Cardiac fibroblast (primary cell): ENCODE results near the gene RALGAPB.
"Not testable (repeated sequence)": the region's sequence is repeated elsewhere in the genome, so short reads cannot be mapped to it uniquely, and the experiment has no call there.

ENCODE experiments used
- DNase-seq, 2 donors: peaks; one replicate each; pipeline versions ENCODE4 v3.0.0 to v3.0.0-alpha.2; 2010; ENCODE audit warnings: low read depth in 2 of 2
- H3K4me3 ChIP-seq, 2 donors: replicated peaks in 1 of 2; 1 replicate in 1 of 2; 2 replicates in 1 of 2; pipeline ENCODE4 v1.5.1; 2011; ENCODE audit warnings: low read depth in 2 of 2, low read length in 2 of 2, mild to moderate bottlenecking in 2 of 2, moderate library complexity in 1 of 2
- CTCF ChIP-seq: IDR thresholded peaks from one replicate; pipeline ENCODE4 v1.5.1; 2011; ENCODE audit warnings: low read depth, mild to moderate bottlenecking, low read length, inconsistent platforms

Gene RALGAPB

DNA sequence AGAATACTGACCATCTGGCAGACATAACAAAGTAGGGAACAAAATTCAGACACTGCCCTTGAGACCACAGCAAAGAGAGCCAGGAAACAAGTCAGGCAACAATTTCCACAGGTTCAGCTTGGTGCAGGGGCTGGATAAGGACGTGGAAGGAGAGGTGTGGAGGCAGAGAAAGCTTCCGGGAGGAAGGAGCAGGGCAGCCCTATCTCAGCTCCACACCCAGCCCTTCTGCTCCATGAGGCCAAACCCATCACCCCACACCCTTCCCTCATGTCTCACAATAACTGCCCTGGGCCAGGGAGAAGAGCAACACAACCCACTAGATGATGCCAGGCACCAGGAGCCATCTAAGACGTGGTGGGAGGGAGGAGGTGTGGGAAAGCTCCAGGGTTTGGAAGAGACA, 43.3 kb upstream of the RALGAPB start:
- TF ChIP-seq CTCF = no peak
- no peak overlapping the region for H3K4me3 ChIP-seq
- no peak for DNase-seq

DNA sequence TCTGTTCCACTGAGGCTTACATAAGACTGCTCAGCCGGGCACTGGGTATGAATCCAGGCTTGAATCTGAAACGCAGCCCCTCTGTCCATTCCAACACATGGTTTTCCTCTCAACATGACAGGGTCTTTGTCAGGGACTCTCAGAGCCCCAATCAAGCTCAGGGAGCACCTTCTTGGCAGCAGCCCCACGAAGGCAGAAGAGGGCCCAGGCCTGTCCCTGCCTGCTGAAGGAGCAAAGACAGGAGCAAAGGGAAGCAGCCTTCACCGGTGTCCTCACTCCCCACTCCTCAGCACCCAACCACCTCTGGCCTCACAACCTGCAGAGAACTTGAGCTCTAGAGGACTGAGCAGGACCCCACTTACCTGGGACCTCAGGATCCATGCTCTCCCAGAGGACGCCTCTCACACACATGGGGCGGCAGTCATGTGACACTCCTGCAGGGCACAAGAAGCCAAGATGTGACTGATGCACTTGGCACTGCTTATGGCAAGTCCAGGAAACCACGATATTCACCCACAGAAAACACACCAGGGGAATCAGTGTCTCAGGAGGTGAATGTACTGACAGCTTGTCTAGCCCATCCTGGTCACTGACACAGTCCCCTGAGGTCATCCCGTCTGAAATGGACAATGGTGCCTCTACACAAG, 41.8 kb upstream of the RALGAPB start:
- no peak for TF ChIP-seq CTCF
- no peak overlapping the region for H3K4me3 ChIP-seq

DNA sequence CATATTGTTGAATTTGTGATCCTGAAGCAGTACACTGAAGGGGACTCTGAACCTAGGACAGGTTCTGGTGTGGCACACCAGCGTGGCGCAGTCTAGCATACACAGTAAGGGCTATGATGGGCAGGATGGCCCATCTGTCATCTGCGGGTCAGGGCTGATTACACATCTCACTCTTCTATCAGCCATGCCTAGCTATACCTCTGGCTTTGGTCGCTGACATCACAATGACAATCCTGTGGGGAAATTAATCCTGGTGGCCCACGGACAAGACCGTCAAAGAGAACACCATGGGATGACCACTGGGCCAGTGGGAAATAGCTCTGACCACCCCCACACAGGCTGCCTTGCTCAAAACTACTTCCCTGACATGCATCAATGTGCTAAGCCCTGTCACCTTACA, 40.4 kb upstream of the RALGAPB start:
- H3K4me3 ChIP-seq = no peak overlapping the region
- no peak for DNase-seq
- no peak for TF ChIP-seq CTCF

More for the DNA sequence above, 41.8 kb upstream of the RALGAPB start:
- DNase-seq = no peak

DNA sequence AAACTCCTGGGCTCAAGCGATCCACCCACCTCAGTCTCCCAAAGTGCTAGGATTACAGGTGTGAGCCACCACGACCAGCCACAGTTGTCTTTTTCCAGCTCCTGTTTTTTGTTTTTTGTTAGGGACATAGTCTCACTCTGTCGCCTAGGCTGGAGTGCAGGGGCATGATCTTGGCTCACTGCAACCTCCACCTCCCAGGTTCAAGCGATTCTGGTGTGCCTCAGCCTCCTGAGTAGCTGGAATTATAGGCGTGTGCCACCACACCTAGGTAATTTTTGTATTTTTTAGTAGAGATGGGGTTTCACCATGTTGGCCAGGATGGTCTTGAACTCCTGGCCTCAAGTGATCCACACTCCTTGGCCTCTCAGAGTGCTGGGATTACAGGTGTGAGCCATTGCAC, 39.8 kb upstream of the RALGAPB start:
- DNase-seq, H3K4me3 ChIP-seq: not testable (repeated sequence)

DNA sequence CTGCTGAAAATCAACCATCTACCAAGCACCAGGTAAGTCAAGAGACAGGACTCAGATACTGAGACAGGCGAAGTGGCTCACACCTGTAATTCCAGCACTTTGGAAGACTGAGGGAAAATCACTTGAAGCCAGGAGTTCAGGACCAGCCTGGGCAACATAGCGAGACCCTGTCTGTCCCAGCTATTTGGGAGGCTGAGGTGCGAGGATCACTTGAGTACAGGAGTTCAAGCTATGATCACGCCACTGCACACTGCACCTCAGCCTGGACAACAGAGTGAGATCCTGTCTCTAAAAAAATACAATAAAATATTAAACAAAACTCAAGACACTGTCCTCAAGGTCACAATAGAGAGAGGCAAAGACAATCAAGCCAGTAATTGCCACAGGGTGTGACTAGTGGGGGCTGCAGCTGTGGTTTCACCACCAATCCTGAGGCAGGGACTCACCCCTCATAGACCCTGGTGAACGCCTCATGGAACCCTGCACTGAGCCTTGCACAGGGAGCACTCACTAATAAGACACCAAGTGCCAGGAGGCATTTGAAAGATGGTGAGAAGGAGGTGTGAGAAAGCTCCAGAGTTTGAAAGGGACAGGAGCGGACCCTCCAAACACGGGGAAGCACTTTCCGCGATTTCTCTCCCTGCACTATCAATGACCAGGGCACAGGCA, 39.2 kb upstream of the RALGAPB start:
- H3K4me3 ChIP-seq = peak overlapping the region; percentile 76 to 92
- no peak for TF ChIP-seq CTCF
- DNase-seq = no peak

- peak overlapping the region; percentile 76 to 92 for H3K4me3 ChIP-seq
- no peak for TF ChIP-seq CTCF
- DNase-seq = peak; percentile 36 to 38
Measured at GRCh38 chr20:38434301-38434741, 38.3 kb upstream of the RALGAPB start.

DNA sequence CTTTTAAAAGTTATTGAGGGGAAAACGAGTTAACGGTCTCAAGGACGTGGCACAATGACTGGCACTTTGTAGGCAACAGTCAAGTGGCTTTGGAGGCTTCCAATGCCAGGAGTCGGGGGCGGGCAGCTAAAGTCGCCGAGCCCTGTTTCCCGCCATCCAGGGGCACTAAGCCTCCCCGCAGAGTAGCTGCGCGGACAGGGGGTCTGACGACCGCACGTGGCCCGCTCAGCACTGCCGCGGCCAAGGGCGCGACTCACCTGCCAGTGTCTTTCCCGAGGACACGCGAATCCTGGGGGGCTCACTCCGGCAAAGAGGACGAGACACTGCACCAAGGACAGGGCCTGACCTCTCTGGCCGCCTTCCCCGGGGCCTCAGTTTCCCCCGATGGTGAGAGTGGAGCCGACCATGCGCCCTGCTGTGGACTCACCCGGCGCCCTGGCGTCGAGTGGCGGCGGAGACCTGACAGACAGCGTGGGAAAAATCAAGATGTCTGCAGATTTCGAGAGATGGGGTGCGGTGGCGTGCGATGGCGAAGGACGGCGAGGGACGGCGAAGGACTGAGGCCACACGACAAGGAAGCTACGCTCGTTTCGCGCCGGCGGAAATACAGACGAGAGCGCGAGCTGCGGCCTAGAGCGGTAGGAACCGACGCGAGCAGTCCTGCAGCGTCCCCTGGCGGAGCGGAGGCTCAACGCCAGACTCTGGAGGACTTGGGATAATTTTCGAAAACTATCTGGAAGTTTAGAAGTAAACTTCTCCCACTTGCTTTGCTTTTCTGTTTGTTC, 37.7 kb upstream of the RALGAPB start, which contains the start of gene SNHG17:
TSS of gene SNHG17 (minus strand) at position 559 of the 785 bp plus-strand sequence.
- DNase-seq = peak; percentile 96 to 97
- peak within 1 kb of the TSS; percentile 76 to 92 for H3K4me3 ChIP-seq
- peak; percentile 100 for TF ChIP-seq CTCF
